ENCODE measurements around the gene ZNF277. TPM values are rescaled to one million over a fixed set of nuclear protein-coding genes. Genes with fewer than 3 reads are reported as not detected.

The ZNF277 gene
- total RNA-seq, 4 donors from 2014 or later, result 2.2 to 27.6 (median 24.1) TPM

GRCh38 chr7:112214883-112215282 is 8.4 kb downstream of the ZNF277 start:
- intact Hi-C loops (cut with DNase I; ENCODE audit: low total_unique reads), result no loop called here

GRCh38 chr7:112215787-112216186 is 9.3 kb downstream of the ZNF277 start:
- H3K27me3 ChIP-seq, result no peaks in the 10 kb centered on the region
- no peaks in the 10 kb centered on the region for H3K9me3 ChIP-seq
- no peak overlapping the region for H3K27ac ChIP-seq
- H3K4me3 ChIP-seq, result no peak overlapping the region
- WGBS, 2 donors (ENCODE audit: low coverage in 1 of 2), result 87 to 91% methylated on average over 4 of the region's 4 CpGs
- no peak for DNase-seq
- intact Hi-C loops (cut with DNase I; ENCODE audit: low total_unique reads) (no loop called here), in situ Hi-C loops (cut with MboI; ENCODE audit: low pct_ligation_motif_present in 1 of 4, low pct_unique_long_range_greater_than_20kb in 1 of 4, low sequenced_read_pairs in 3 of 4) (loop anchor here in 2 of 4 donors (25.0 kb wide), 2 partner anchors 172 to 247 kb away; partner anchors contain the start of gene IFRD1 (in 1 of the 2))
- no peak for TF ChIP-seq EP300 (IDR thresholded peaks at IDR 0.05; ENCODE audit: low read depth)
- TF ChIP-seq CTCF (IDR thresholded peaks at IDR 0.05), result no peak
- no peak for TF ChIP-seq POLR2A (IDR thresholded peaks at IDR 0.05)
- no peak for TF ChIP-seq POLR2AphosphoS5 (IDR thresholded peaks at IDR 0.05)
- H3K36me3 ChIP-seq, result no peaks in the 10 kb centered on the region
- H3K4me1 ChIP-seq, result peaks cover 0 to 14% (median 10%) of the 10 kb centered on the region in 4 donors

More at GRCh38 chr7:112214883-112215282, 8.4 kb downstream of the ZNF277 start:
- Histone ChIP-seq H3K27me3 (no peaks in the 10 kb centered on the region), H3K36me3 (no peaks in the 10 kb centered on the region), H3K9me3 (no peaks in the 10 kb centered on the region), H3K27ac (no peak overlapping the region), H3K4me1 (peaks cover 0 to 15% (median 11%) of the 10 kb centered on the region in 4 donors), H3K4me3 (no peak overlapping the region)
- no peak for TF ChIP-seq EP300 (IDR thresholded peaks at IDR 0.05; ENCODE audit: low read depth)
- TF ChIP-seq CTCF (IDR thresholded peaks at IDR 0.05), result no peak
- TF ChIP-seq POLR2AphosphoS5 (IDR thresholded peaks at IDR 0.05), result no peak
- no peak for TF ChIP-seq POLR2A (IDR thresholded peaks at IDR 0.05)
- in situ Hi-C loops (cut with MboI; ENCODE audit: low pct_ligation_motif_present in 1 of 4, low pct_unique_long_range_greater_than_20kb in 1 of 4, low sequenced_read_pairs in 3 of 4), result loop anchor here in 2 of 4 donors (25.0 kb wide), 2 partner anchors 172 to 247 kb away; partner anchors contain the start of gene IFRD1 (in 1 of the 2)
- WGBS, 2 donors (ENCODE audit: low coverage in 1 of 2), result 81 to 100% methylated on average over 1 to 2 of the region's 2 CpGs
- DNase-seq, result no peak

- WGBS, 2 donors (ENCODE audit: low coverage in 1 of 2), result 92% methylated on average over 20 of the region's 20 CpGs; no CpG with 5 or more reads in 1 of the 2 donors
- H3K9me3 ChIP-seq, result no peaks in the 10 kb centered on the region
- no peaks in the 10 kb centered on the region for H3K27me3 ChIP-seq
- no peaks in the 10 kb centered on the region for H3K4me1 ChIP-seq
- no peak for DNase-seq
- H3K4me3 ChIP-seq, result no peak overlapping the region
- H3K27ac ChIP-seq, result no peak overlapping the region
- TF ChIP-seq EP300 (IDR thresholded peaks at IDR 0.05; ENCODE audit: low read depth) (no peak), CTCF (IDR thresholded peaks at IDR 0.05) (no peak), POLR2A (IDR thresholded peaks at IDR 0.05) (no peak), POLR2AphosphoS5 (IDR thresholded peaks at IDR 0.05) (no peak)
- no peaks in the 10 kb centered on the region for H3K36me3 ChIP-seq
- in situ Hi-C loops (cut with MboI; ENCODE audit: low pct_ligation_motif_present in 1 of 4, low pct_unique_long_range_greater_than_20kb in 1 of 4, low sequenced_read_pairs in 3 of 4) (loop anchor here in 2 of 4 donors (25.0 kb wide), 2 partner anchors 166 to 241 kb away; partner anchors contain the start of gene IFRD1 (in 1 of the 2)), intact Hi-C loops (cut with DNase I; ENCODE audit: low total_unique reads) (no loop called here)
Measured at GRCh38 chr7:112220877-112221434, 14.5 kb downstream of the ZNF277 start.

- intact Hi-C loops (cut with DNase I; ENCODE audit: low total_unique reads), result no loop called here
- no peak for DNase-seq
- Histone ChIP-seq H3K27me3 (no peaks in the 10 kb centered on the region), H3K9me3 (no peaks in the 10 kb centered on the region), H3K36me3 (no peaks in the 10 kb centered on the region), H3K27ac (no peak overlapping the region), H3K4me1 (no peaks in the 10 kb centered on the region), H3K4me3 (no peak overlapping the region)
- in situ Hi-C loops (cut with MboI; ENCODE audit: low pct_ligation_motif_present in 1 of 4, low pct_unique_long_range_greater_than_20kb in 1 of 4, low sequenced_read_pairs in 3 of 4), result loop anchor here in 2 of 4 donors (25.0 kb wide), 2 partner anchors 164 to 239 kb away; partner anchors contain the start of gene IFRD1 (in 1 of the 2)
- 98% methylated on average over 3 of the region's 3 CpGs; no CpG with 5 or more reads in 1 of the 2 donors for WGBS, 2 donors (ENCODE audit: low coverage in 1 of 2)
- no peak for TF ChIP-seq POLR2AphosphoS5 (IDR thresholded peaks at IDR 0.05)
- TF ChIP-seq POLR2A (IDR thresholded peaks at IDR 0.05), result no peak
- TF ChIP-seq CTCF (IDR thresholded peaks at IDR 0.05), result no peak
- TF ChIP-seq EP300 (IDR thresholded peaks at IDR 0.05; ENCODE audit: low read depth), result no peak
Measured at GRCh38 chr7:112223310-112223709, 16.8 kb downstream of the ZNF277 start.

All from transverse colon (tissue), 4 donors.